Liver (tissue), 9 donors: ENCODE data around the gene WNT11. TPM values are rescaled to one million over a fixed set of nuclear protein-coding genes. Genes with fewer than 3 reads are reported as not detected.

Source experiments
- DNase-seq: peaks from one replicate; pipeline ENCODE4 v3.0.0-alpha.2; 2017; ENCODE audit warnings: low spot score
- H3K27ac ChIP-seq, 2 donors: one replicate each; pipeline ENCODE4 v1.7.0; 2013; ENCODE audit warnings: inconsistent platforms in 2 of 2, low read length in 2 of 2, control low read depth in 1 of 2, low read depth in 1 of 2, mild to moderate bottlenecking in 1 of 2
- H3K27me3 ChIP-seq, 4 donors: one replicate each; pipeline versions ENCODE4 v1.6.1 to v1.7.0; 2013; ENCODE audit warnings: low read length in 3 of 4, inconsistent platforms in 1 of 4, mild to moderate bottlenecking in 1 of 4, moderate library complexity in 1 of 4; ENCODE audit not compliant: control insufficient read depth in 4 of 4, insufficient read depth in 4 of 4
- H3K36me3 ChIP-seq, 4 donors: one replicate each; pipeline versions ENCODE4 v1.6.1 to v1.7.0; 2013; ENCODE audit warnings: low read length in 3 of 4, mild to moderate bottlenecking in 3 of 4, low read depth in 1 of 4, moderate library complexity in 1 of 4; ENCODE audit not compliant: control insufficient read depth in 4 of 4, insufficient read depth in 3 of 4
- H3K4me1 ChIP-seq, 4 donors: one replicate each; pipeline versions ENCODE4 v1.6.1 to v1.7.0; 2013; ENCODE audit warnings: low read length in 3 of 4, mild to moderate bottlenecking in 3 of 4, moderate library complexity in 1 of 4; ENCODE audit not compliant: control insufficient read depth in 4 of 4, insufficient read depth in 4 of 4
- H3K4me3 ChIP-seq, 3 donors: one replicate each; pipeline versions ENCODE4 v1.6.1 to v1.7.0; 2013; ENCODE audit warnings: low read length in 3 of 3, control low read depth in 1 of 3, low read depth in 1 of 3, mild to moderate bottlenecking in 1 of 3
- H3K9ac ChIP-seq, 2 donors: one replicate each; pipeline ENCODE4 v1.7.0; 2013; ENCODE audit warnings: low read length in 2 of 2, mild to moderate bottlenecking in 2 of 2, moderate library complexity in 2 of 2, control low read depth in 1 of 2, low read depth in 1 of 2
- H3K9me3 ChIP-seq, 4 donors: one replicate each; pipeline versions ENCODE4 v1.6.1 to v1.7.0; 2013; ENCODE audit warnings: low read length in 3 of 4; ENCODE audit not compliant: control insufficient read depth in 4 of 4
- EGR1 ChIP-seq, 2 donors: IDR thresholded peaks; 2 replicates each; pipeline ENCODE4 v1.6.1; 2016 to 2018; ENCODE audit warnings: antibody characterized with exemption in 2 of 2, low read depth in 2 of 2
- FOXA1 ChIP-seq: IDR thresholded peaks from 2 replicates; pipeline ENCODE4 v1.6.1; 2016; ENCODE audit warnings: antibody characterized with exemption
- FOXA2 ChIP-seq: IDR thresholded peaks from 2 replicates; pipeline ENCODE4 v1.6.1; 2016; ENCODE audit warnings: antibody characterized with exemption
- HNF4A ChIP-seq, 2 donors: conservative IDR thresholded peaks; 2 replicates each; pipeline ENCODE4 v1.6.1; 2016; ENCODE audit warnings: antibody characterized with exemption in 2 of 2, mild to moderate bottlenecking in 2 of 2
- HNF4G ChIP-seq: IDR thresholded peaks from 2 replicates; pipeline ENCODE4 v1.6.1; 2016; ENCODE audit warnings: antibody characterized with exemption
- JUND ChIP-seq, 2 donors: IDR thresholded peaks; 2 replicates each; pipeline ENCODE4 v1.6.1; 2016; ENCODE audit warnings: antibody characterized with exemption in 2 of 2
- NR2F2 ChIP-seq: IDR thresholded peaks from 2 replicates; pipeline ENCODE4 v1.6.1; 2016; ENCODE audit warnings: antibody characterized with exemption
- RAD21 ChIP-seq, 2 donors: IDR thresholded peaks; 2 replicates each; pipeline ENCODE4 v1.6.1; 2016; ENCODE audit warnings: antibody characterized with exemption in 2 of 2, mild to moderate bottlenecking in 2 of 2
- RXRA ChIP-seq, 2 donors: IDR thresholded peaks; 2 replicates each; pipeline ENCODE4 v1.6.1; 2017 to 2018; ENCODE audit warnings: antibody characterized with exemption in 2 of 2, mild to moderate bottlenecking in 1 of 2
- SP1 ChIP-seq: IDR thresholded peaks from 2 replicates; pipeline ENCODE4 v1.6.1; 2018; ENCODE audit warnings: antibody characterized with exemption, mild to moderate bottlenecking
- TAF1 ChIP-seq: conservative IDR thresholded peaks from 2 replicates; pipeline ENCODE4 v1.6.1; 2016; ENCODE audit warnings: antibody characterized with exemption, mild to moderate bottlenecking
- YY1 ChIP-seq: IDR thresholded peaks from 2 replicates; pipeline ENCODE4 v1.6.1; 2016; ENCODE audit warnings: antibody characterized with exemption, mild to moderate bottlenecking
- WGBS: extraction: QIAGEN DNeasy Blood & Tissue Kit; methylation state at CpG from one replicate; pipeline ENCODE4 v1.1.7; 2013; 5-methylcytosine and 5-hydroxymethylcytosine counted together
- polyA plus RNA-seq, 2 donors: library from polyadenylated mRNA; stranded (reverse) in 1 of 2; unstranded in 1 of 2; fragments of 200-250 nt in 1 of 2; fragments of >200 nt in 1 of 2; fragmentation: Nextera tagmentation in 1 of 2; extraction: Ambion mirVana in 1 of 2; gene quantifications; one replicate each; pipeline versions ENCODE4 v1.2.1 to v1.2.3, GENCODE V29; 2013 to 2015
- total RNA-seq, 2 donors: library from RNA; depleted of rRNA; stranded (reverse); fragments of >200 nt; gene quantifications; one replicate each; pipeline ENCODE4 v1.2.3, GENCODE V29; 2014
- TF ChIP-seq, protein P1 (sequence below): IDR thresholded peaks from 2 replicates; pipeline ENCODE4 v1.6.1; 2016; ENCODE audit warnings: antibody characterized with exemption
- TF ChIP-seq, protein P2 (sequence below): IDR thresholded peaks from 2 replicates; pipeline ENCODE4 v1.6.1; 2016; ENCODE audit warnings: antibody characterized with exemption
- TF ChIP-seq, protein P3 (sequence below): fragments of 150-350 bp; IDR thresholded peaks from 2 replicates; pipeline ENCODE4 v1.5.1; 2017; ENCODE audit warnings: improper control_type of control experiment, low read depth, low read length; ENCODE audit not compliant: missing input control
- donor health status: healthy.
- donor health status: healthy.
- donor health status: healthy.
- donor health status: healthy.
- donor health status: healthy.

The WNT11 gene
- total and polyA plus RNA-seq, 4 donors: 1.1 to 4.8 (median 2.5) TPM

DNA sequence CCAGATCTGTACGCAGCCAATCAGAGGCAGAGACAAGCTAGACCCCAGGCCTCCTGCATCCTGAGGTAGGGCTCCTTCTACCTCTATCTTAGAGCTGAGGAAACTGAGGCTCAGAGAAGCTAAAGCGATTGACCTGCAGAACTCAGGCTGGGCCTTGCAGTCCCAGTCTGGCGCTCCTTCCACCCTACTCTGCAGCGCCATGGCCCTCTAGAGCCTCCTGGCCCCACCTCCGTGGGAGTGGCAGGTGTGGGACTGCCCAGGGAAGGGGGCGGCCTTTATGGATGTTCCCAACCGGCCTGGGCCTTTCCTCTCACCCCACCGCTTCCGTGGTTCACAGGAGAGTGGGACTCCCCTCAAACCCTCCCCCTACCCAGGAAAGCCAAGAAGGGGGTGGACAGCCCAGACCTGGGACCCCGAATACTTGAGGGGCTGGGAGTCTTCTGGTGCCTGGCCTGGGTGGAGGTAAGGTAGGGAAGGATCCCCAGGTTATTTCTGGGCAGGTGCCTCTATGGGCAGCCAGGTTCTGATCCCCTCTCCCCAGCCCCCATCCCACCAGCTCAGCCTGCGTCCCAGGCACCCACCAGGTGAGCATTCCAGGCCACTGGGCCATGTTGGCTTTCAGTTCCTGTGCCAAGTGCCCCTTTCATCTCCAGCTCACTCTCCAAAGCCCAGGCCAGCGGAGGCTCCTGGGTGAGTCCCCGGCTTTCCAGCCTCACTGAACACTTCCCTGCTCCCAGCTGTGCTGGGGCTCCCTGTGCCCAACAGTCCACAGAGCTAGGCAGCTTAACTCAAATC lies 3.0 kb downstream of the WNT11 start:
- Histone ChIP-seq H3K4me3 (no peak overlapping the region), H3K27me3 (no peaks in the 10 kb centered on the region), H3K36me3 (no peaks in the 10 kb centered on the region), H3K9ac (no peak overlapping the region), H3K4me1 (peaks cover 4 to 30% (median 12%) of the 10 kb centered on the region in 4 donors), H3K9me3 (no peaks in the 10 kb centered on the region), H3K27ac (no peak overlapping the region)
- TF ChIP-seq HNF4G: no peak
- no peak for TF ChIP-seq FOXA2
- no peak for TF ChIP-seq TAF1
- no peak for TF ChIP-seq RAD21 (IDR thresholded peaks at IDR 0.05)
- TF ChIP-seq, protein P1, sequence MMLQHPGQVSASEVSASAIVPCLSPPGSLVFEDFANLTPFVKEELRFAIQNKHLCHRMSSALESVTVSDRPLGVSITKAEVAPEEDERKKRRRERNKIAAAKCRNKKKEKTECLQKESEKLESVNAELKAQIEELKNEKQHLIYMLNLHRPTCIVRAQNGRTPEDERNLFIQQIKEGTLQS: no peak
- TF ChIP-seq RXRA (IDR thresholded peaks at IDR 0.05): no peak
- TF ChIP-seq NR2F2: no peak
- no peak for TF ChIP-seq SP1
- no peak for TF ChIP-seq FOXA1
- TF ChIP-seq HNF4A (conservative IDR thresholded peaks at IDR 0.05): no peak
- TF ChIP-seq, protein P2, sequence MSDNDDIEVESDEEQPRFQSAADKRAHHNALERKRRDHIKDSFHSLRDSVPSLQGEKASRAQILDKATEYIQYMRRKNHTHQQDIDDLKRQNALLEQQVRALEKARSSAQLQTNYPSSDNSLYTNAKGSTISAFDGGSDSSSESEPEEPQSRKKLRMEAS: no peak
- no peak for TF ChIP-seq YY1
- TF ChIP-seq EGR1 (IDR thresholded peaks at IDR 0.05; ENCODE audit: low read depth in 2 of 2): no peak
- no peak for DNase-seq
- WGBS: 94% methylated on average over 13 of the region's 13 CpGs

DNA sequence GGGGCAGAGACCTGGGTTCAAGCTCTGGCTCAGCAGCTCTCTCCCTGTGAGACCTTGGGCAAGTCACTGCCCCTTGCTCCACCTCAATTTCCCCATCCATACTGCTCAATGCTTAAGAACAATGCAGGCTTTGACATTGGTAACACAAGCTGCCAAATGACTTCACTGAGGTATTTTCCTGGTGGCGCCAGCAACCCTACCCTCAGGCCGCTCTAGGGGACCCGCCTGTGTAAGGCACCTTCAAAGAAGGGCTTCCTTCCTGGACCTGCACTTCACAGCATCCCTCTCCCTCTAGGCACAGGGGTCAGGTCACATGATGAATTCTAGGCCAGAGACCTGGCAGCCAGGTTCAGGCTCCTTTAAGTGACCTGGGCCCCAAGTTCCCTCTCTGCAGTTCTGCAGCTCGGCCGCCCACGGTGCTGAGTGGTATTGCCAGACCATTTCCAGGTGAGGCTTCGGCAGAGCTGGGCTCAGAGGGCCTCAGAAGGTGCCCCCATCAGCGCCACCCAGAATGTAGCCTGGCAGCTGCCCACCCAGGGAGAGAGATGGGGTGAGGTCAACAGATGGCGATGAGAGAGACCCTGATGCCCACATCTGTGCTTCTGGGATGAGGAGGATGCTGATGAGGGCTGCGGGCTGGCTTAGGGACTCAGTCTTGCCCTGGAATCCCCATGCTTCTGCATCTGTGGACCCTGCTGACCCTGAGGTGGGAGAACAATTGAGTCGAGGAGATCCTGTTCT lies 4.5 kb downstream of the WNT11 start:
- Histone ChIP-seq H3K4me3 (no peak overlapping the region), H3K27me3 (no peaks in the 10 kb centered on the region), H3K27ac (no peak overlapping the region), H3K9me3 (no peaks in the 10 kb centered on the region), H3K36me3 (no peaks in the 10 kb centered on the region), H3K4me1 (peaks cover 0 to 15% (median under 1%) of the 10 kb centered on the region in 4 donors), H3K9ac (no peak overlapping the region)
- no peak for TF ChIP-seq RAD21 (IDR thresholded peaks at IDR 0.05)
- TF ChIP-seq YY1: no peak
- TF ChIP-seq, protein P2: no peak
- TF ChIP-seq, protein P3, sequence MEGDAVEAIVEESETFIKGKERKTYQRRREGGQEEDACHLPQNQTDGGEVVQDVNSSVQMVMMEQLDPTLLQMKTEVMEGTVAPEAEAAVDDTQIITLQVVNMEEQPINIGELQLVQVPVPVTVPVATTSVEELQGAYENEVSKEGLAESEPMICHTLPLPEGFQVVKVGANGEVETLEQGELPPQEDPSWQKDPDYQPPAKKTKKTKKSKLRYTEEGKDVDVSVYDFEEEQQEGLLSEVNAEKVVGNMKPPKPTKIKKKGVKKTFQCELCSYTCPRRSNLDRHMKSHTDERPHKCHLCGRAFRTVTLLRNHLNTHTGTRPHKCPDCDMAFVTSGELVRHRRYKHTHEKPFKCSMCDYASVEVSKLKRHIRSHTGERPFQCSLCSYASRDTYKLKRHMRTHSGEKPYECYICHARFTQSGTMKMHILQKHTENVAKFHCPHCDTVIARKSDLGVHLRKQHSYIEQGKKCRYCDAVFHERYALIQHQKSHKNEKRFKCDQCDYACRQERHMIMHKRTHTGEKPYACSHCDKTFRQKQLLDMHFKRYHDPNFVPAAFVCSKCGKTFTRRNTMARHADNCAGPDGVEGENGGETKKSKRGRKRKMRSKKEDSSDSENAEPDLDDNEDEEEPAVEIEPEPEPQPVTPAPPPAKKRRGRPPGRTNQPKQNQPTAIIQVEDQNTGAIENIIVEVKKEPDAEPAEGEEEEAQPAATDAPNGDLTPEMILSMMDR: no peak
- no peak for TF ChIP-seq HNF4G
- TF ChIP-seq JUND (IDR thresholded peaks at IDR 0.05): no peak
- TF ChIP-seq TAF1: no peak
- TF ChIP-seq FOXA2: no peak
- TF ChIP-seq HNF4A (conservative IDR thresholded peaks at IDR 0.05): no peak
- no peak for DNase-seq
- WGBS: 95% methylated on average over 11 of the region's 11 CpGs
